H1 (cell line): ENCODE data around the gene PIM1. TPM values are rescaled to one million over a fixed set of nuclear protein-coding genes. Genes with fewer than 3 reads are reported as not detected.
A peak's percentile ranks its signal among the peaks of the same experiment; 100 is the strongest.

ENCODE experiments used
- CTCF ChIA-PET: fragments of 300-600 bp; sonication (Branson Sonifier 250); formaldehyde crosslinking; loops from one replicate; lab custom pipeline; 2021; ENCODE audit not compliant: partially characterized antibody; lab: Charles Lee
- POLR2A ChIA-PET: fragments of 300-600 bp; sonication (Branson Sonifier 250); formaldehyde crosslinking; loops from one replicate; lab custom pipeline; 2021; ENCODE audit warnings: inconsistent platforms; ENCODE audit not compliant: partially characterized antibody; lab: Charles Lee
- DNase-seq, 2 experiments: peaks; one replicate each; pipeline versions ENCODE4 v3.0.0 to v3.0.0-alpha.2; 2010 to 2022; ENCODE audit warnings: low spot score in 2 of 2, low read depth in 1 of 2, mixed read lengths in 1 of 2
- FAIRE-seq: peaks from 2 replicates; lab custom pipeline; 2011; peaks lifted over from hg19 to GRCh38; lab: Jason Lieb, UNC
- H2AFZ ChIP-seq: 2 replicates; pipeline ENCODE4 v1.8.1; 2012; ENCODE audit warnings: low read length, inconsistent platforms
- H2AK5ac ChIP-seq: 2 replicates; pipeline ENCODE4 v1.6.1; 2013; ENCODE audit warnings: low read depth, low read length
- H2BK120ac ChIP-seq: replicated peaks from 2 replicates; pipeline ENCODE3; 2013; ENCODE audit warnings: low read depth, low read length, inconsistent platforms
- H2BK12ac ChIP-seq: 2 replicates; pipeline ENCODE4 v1.6.1; 2013; ENCODE audit warnings: low read depth, low read length
- H2BK15ac ChIP-seq: 2 replicates; pipeline ENCODE4 v1.6.1; 2013; ENCODE audit warnings: low read length
- H2BK20ac ChIP-seq: 2 replicates; pipeline ENCODE4 v1.6.1; 2013; ENCODE audit warnings: low read length
- H2BK5ac ChIP-seq: 2 replicates; pipeline ENCODE4 v1.6.1; 2013; ENCODE audit warnings: low read depth, low read length
- H3K14ac ChIP-seq: 2 replicates; pipeline ENCODE4 v1.6.1; 2013; ENCODE audit warnings: inconsistent platforms; ENCODE audit not compliant: insufficient read length
- H3K18ac ChIP-seq: 2 replicates; pipeline ENCODE4 v1.6.1; 2013; ENCODE audit warnings: low read length; ENCODE audit errors: extremely low read depth
- H3K23ac ChIP-seq: 2 replicates; pipeline ENCODE4 v1.6.1; 2013; ENCODE audit warnings: inconsistent platforms; ENCODE audit not compliant: insufficient read length
- H3K23me2 ChIP-seq: 2 replicates; pipeline ENCODE4 v1.6.1; 2013; ENCODE audit warnings: low read depth, low read length
- H3K27ac ChIP-seq: 2 replicates; pipeline ENCODE4 v1.6.1; 2011; ENCODE audit warnings: low read depth, low read length, inconsistent platforms
- H3K27me3 ChIP-seq, 4 experiments: replicated peaks in 1 of 4; 1 replicate in 1 of 4; 2 replicates in 3 of 4; pipeline versions ENCODE4 v1.6.1 to v1.8.1; 2011 to 2013; ENCODE audit warnings: low read length in 3 of 4, mild to moderate bottlenecking in 3 of 4, inconsistent platforms in 2 of 4, mixed read lengths in 2 of 4, moderate library complexity in 1 of 4; ENCODE audit not compliant: control insufficient read depth in 3 of 4, insufficient read depth in 3 of 4; ENCODE audit errors: extremely low read depth in 1 of 4
- H3K36me3 ChIP-seq, 4 experiments: 2 replicates each; pipeline versions ENCODE4 v1.6.1 to v1.8.1; 2011 to 2013; ENCODE audit warnings: mild to moderate bottlenecking in 4 of 4, low read length in 3 of 4, moderate library complexity in 2 of 4, control low read depth in 1 of 4, inconsistent platforms in 1 of 4; ENCODE audit not compliant: insufficient read depth in 4 of 4, control insufficient read depth in 2 of 4
- H3K4ac ChIP-seq: replicated peaks from 2 replicates; pipeline ENCODE3; 2013; ENCODE audit warnings: low read length, low read depth, mixed read lengths, inconsistent platforms; ENCODE audit not compliant: insufficient read length
- H3K4me1 ChIP-seq, 4 experiments: replicated peaks in 1 of 4; 1 replicate in 1 of 4; 2 replicates in 3 of 4; pipeline versions ENCODE4 v1.6.1 to v1.8.1; 2011 to 2013; ENCODE audit warnings: low read length in 3 of 4, inconsistent platforms in 2 of 4, mixed read lengths in 1 of 4; ENCODE audit not compliant: insufficient read depth in 4 of 4, control insufficient read depth in 3 of 4
- H3K4me2 ChIP-seq, 2 experiments: 2 replicates each; pipeline versions ENCODE4 v1.6.1 to v1.8.1; 2011 to 2013; ENCODE audit warnings: low read depth in 2 of 2, low read length in 2 of 2, control low read depth in 1 of 2, inconsistent platforms in 1 of 2, mild to moderate bottlenecking in 1 of 2; ENCODE audit not compliant: insufficient read depth in 1 of 2
- H3K4me3 ChIP-seq, 4 experiments: fragments of 200-600, 300-600 bp in 1 of 4; sonication (generic), shearing (Covaris generic), sonication (Bioruptor Twin) in 1 of 4; 2 replicates each; pipeline versions ENCODE4 v1.5.1 to v1.8.1; 2011 to 2016; ENCODE audit warnings: low read length in 4 of 4, low read depth in 3 of 4, control low read depth in 2 of 4, inconsistent platforms in 2 of 4, mild to moderate bottlenecking in 2 of 4, mixed read lengths in 1 of 4, moderate library complexity in 1 of 4; ENCODE audit not compliant: insufficient read depth in 2 of 4; ENCODE audit errors: extremely low read depth in 1 of 4
- H3K56ac ChIP-seq: replicated peaks from 2 replicates; pipeline ENCODE3; 2013; ENCODE audit warnings: low read depth, mild to moderate bottlenecking, mixed read lengths, low read length, inconsistent platforms; ENCODE audit not compliant: insufficient read length
- H3K79me1 ChIP-seq: 2 replicates; pipeline ENCODE4 v1.6.1; 2013; ENCODE audit warnings: low read depth, low read length, control low read depth
- H3K79me2 ChIP-seq, 2 experiments: 2 replicates each; pipeline versions ENCODE4 v1.6.1 to v1.8.1; 2012 to 2013; ENCODE audit warnings: low read length in 2 of 2, mild to moderate bottlenecking in 2 of 2, inconsistent platforms in 1 of 2; ENCODE audit not compliant: insufficient read depth in 2 of 2, control insufficient read depth in 1 of 2
- H3K9ac ChIP-seq, 4 experiments: replicated peaks in 1 of 4; 1 replicate in 1 of 4; 2 replicates in 3 of 4; pipeline versions ENCODE4 v1.6.1 to v1.8.1; 2011 to 2013; ENCODE audit warnings: low read depth in 3 of 4, low read length in 3 of 4, control low read depth in 2 of 4, mild to moderate bottlenecking in 2 of 4, moderate library complexity in 2 of 4, inconsistent platforms in 1 of 4; ENCODE audit errors: extremely low read depth in 1 of 4
- H3K9me3 ChIP-seq, 2 experiments: 2 replicates each; pipeline versions ENCODE4 v1.6.1 to v1.8.1; 2012 to 2013; ENCODE audit warnings: mild to moderate bottlenecking in 2 of 2, moderate library complexity in 2 of 2, control low read depth in 1 of 2, inconsistent platforms in 1 of 2, low read depth in 1 of 2, low read length in 1 of 2, mixed read lengths in 1 of 2; ENCODE audit not compliant: insufficient read depth in 2 of 2
- H4K20me1 ChIP-seq, 2 experiments: replicated peaks in 1 of 2; 2 replicates each; pipeline versions ENCODE3 to v1.8.1; 2011 to 2013; ENCODE audit warnings: inconsistent platforms in 2 of 2, low read length in 2 of 2, mild to moderate bottlenecking in 1 of 2; ENCODE audit not compliant: insufficient read depth in 2 of 2, control insufficient read depth in 1 of 2
- H4K5ac ChIP-seq: 2 replicates; pipeline ENCODE4 v1.6.1; 2013; ENCODE audit warnings: low read length, low read depth, mixed read lengths, inconsistent platforms; ENCODE audit not compliant: insufficient read length
- H4K8ac ChIP-seq: 2 replicates; pipeline ENCODE4 v1.8.0; 2013; ENCODE audit warnings: mild to moderate bottlenecking, moderate library complexity, low read length, inconsistent platforms; ENCODE audit not compliant: insufficient read depth; ENCODE audit errors: extremely low read depth
- H4K91ac ChIP-seq: replicated peaks from 2 replicates; pipeline ENCODE3; 2013; ENCODE audit warnings: low read length, mixed read lengths, inconsistent platforms; ENCODE audit not compliant: insufficient read length
- WGBS, 2 experiments: shearing (Covaris generic) in 1 of 2; methylation state at CpG; one replicate each; pipeline versions ENCODE4 v1.1.6 to v1.1.7; 2013 to 2015; ENCODE audit warnings: low lambda C conversion rate in 2 of 2, mixed read lengths in 2 of 2, inconsistent platforms in 1 of 2, low coverage in 1 of 2, missing lambda C conversion rate in 1 of 2; ENCODE audit not compliant: insufficient replicate concordance in 2 of 2, insufficient coverage in 1 of 2, insufficient read length in 1 of 2; ENCODE audit errors: extremely low coverage in 1 of 2, missing lambda C conversion rate in 1 of 2; 5-methylcytosine and 5-hydroxymethylcytosine counted together
- polyA plus RNA-seq, 7 experiments: library from polyadenylated mRNA; depleted of rRNA in 3 of 7; stranded (reverse) in 5 of 7; unstranded in 2 of 7; fragments of >200 nt in 5 of 7; fragments of 200-250 nt in 2 of 7; gene quantifications; 1 replicate in 5 of 7; 2 replicates in 1 of 7; 4 replicates in 1 of 7; pipeline versions ENCODE4 v1.2.1 to v1.2.3, GENCODE V29; 2011 to 2013; ENCODE audit warnings: missing spikeins in 2 of 7, mixed read lengths in 2 of 7
- total RNA-seq: library from RNA; stranded (reverse); fragmentation: NEBNext Ultra II Directional; extraction: Animal tissue kit (Norgen Biotek cat#: 25700); gene quantifications from 2 replicates; pipeline ENCODE4 v1.2.1, GENCODE V29; 2021
- TF ChIP-seq, protein P1 (sequence below): IDR thresholded peaks from 2 replicates; pipeline ENCODE4 v1.6.1; 2011; ENCODE audit warnings: low read length, improper control_type of control experiment

The PIM1 gene
- total and polyA plus RNA-seq, 2 of the 8 experiments (the other 6 are each of a cell fraction or from before 2014, with no cell fraction given) = 25.5 to 94.9 TPM

DNA sequence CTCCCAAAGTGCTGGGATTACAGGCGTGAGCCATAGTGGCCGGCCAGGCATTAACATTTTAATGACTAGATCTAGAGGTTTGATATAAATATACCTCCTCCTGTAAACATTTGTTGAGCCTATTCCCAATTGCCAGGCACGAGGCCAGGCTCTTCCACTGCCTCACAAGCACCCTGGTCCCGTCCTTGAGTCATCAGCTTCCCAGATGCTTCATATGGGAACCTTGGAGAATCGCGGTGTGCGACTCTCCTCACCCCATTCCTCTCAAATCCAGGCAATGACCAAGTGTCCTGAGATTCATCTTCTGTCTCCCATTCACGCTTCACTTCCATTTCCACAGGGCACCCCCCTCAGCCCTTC is 35.9 kb upstream of the PIM1 start:
- peaks cover 0 to 1% of the 10 kb centered on the region in 2 experiments for H4K20me1 ChIP-seq
- peak overlapping the region in 1 of 4 experiments; percentile 90; a peak in 2 of 8 replicates for H3K4me3 ChIP-seq
- peaks cover 8% of the 10 kb centered on the region; the same call in 1 of the 2 replicates for H3K79me1 ChIP-seq
- no peak overlapping the region for H4K91ac ChIP-seq
- TF ChIP-seq, protein P1, sequence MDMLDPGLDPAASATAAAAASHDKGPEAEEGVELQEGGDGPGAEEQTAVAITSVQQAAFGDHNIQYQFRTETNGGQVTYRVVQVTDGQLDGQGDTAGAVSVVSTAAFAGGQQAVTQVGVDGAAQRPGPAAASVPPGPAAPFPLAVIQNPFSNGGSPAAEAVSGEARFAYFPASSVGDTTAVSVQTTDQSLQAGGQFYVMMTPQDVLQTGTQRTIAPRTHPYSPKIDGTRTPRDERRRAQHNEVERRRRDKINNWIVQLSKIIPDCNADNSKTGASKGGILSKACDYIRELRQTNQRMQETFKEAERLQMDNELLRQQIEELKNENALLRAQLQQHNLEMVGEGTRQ = no peak
- H3K9ac ChIP-seq = no peak overlapping the region; a peak in 1 of 7 replicates
- H2BK5ac ChIP-seq = peak overlapping the region; percentile 64
- H3K36me3 ChIP-seq = peaks cover 0 to 42% (median 1%) of the 10 kb centered on the region in 4 experiments; a peak in 2 of 8 replicates
- peak overlapping the region in 1 of 2 experiments; percentile 95; a peak in 2 of 4 replicates for H3K4me2 ChIP-seq
- H3K56ac ChIP-seq = no peak overlapping the region
- no peak overlapping the region for H4K5ac ChIP-seq
- peak overlapping the region; percentile 73; the same call in 1 of the 2 replicates for H3K18ac ChIP-seq
- no peak overlapping the region for H3K27ac ChIP-seq
- H3K14ac ChIP-seq = no peak overlapping the region
- peaks cover 4% of the 10 kb centered on the region for H3K23me2 ChIP-seq
- H2BK15ac ChIP-seq = peak overlapping the region; percentile 83; the same call in 1 of the 2 replicates
- peaks cover 15 to 33% (median 25%) of the 10 kb centered on the region in 4 experiments for H3K4me1 ChIP-seq
- no peak overlapping the region for H3K4ac ChIP-seq
- FAIRE-seq = no peak
- H2AFZ ChIP-seq = no peak overlapping the region
- no peak for DNase-seq
- H3K79me2 ChIP-seq = peaks cover 18 to 68% of the 10 kb centered on the region in 2 experiments
- ChIA-PET CTCF (interaction anchor here (0.6 to 9.0 kb wide), 10 partner anchors 19 to 157 kb away, joined by 3 to 59 read pairs (median 4); partner anchors contain the start of gene PIM1), POLR2A (interaction anchor here (0.7 to 39.1 kb wide), 6 partner anchors 8 to 62 kb away, joined by 3 to 1024 read pairs (median 36); partner anchors contain the start of gene PIM1)
- H3K27me3 ChIP-seq = no peaks in the 10 kb centered on the region
- peak overlapping the region; percentile 96 for H2AK5ac ChIP-seq
- H2BK20ac ChIP-seq = 0 out of 2 replicates have a peak overlapping the region, but pooled peaks have one; percentile 52
- no peak overlapping the region for H2BK120ac ChIP-seq
- WGBS, 2 experiments = 87% methylated on average over 8 of the region's 8 CpGs; no CpG with 5 or more reads in 1 of the 2 experiments
- H3K23ac ChIP-seq = no peak overlapping the region
- H3K9me3 ChIP-seq = no peaks in the 10 kb centered on the region
- H2BK12ac ChIP-seq = peak overlapping the region; percentile 86
- peak overlapping the region; percentile 7; the same call in 1 of the 2 replicates for H4K8ac ChIP-seq
